Epidermal melanocyte (primary cell): ENCODE data around the gene F2RL1.
"Not testable (repeated sequence)": the region's sequence is repeated elsewhere in the genome, so short reads cannot be mapped to it uniquely, and the experiment has no call there.

Experiments used
- DNase-seq: peaks from one replicate; pipeline ENCODE4 v3.0.0; 2011; ENCODE audit warnings: low spot score; ENCODE audit not compliant: insufficient read length

The F2RL1 gene

GRCh38 chr5:76805821-76806505 lies 12.9 kb upstream of the F2RL1 start:
- peak; percentile 27 for DNase-seq

- DNase-seq = peak; percentile 15
Observed at GRCh38 chr5:76807296-76807695, 11.5 kb upstream of the F2RL1 start.

- DNase-seq = no peak
Observed at GRCh38 chr5:76808141-76808691, 10.6 kb upstream of the F2RL1 start.

GRCh38 chr5:76809141-76809540 lies 9.7 kb upstream of the F2RL1 start:
- peak; percentile 14 for DNase-seq

- no peak for DNase-seq
Observed at GRCh38 chr5:76810236-76810635, 8.6 kb upstream of the F2RL1 start.

- no peak for DNase-seq
Observed at GRCh38 chr5:76811214-76811613, 7.6 kb upstream of the F2RL1 start.

GRCh38 chr5:76812209-76812608 lies 6.6 kb upstream of the F2RL1 start:
- DNase-seq = not testable (repeated sequence)

- DNase-seq = peak; percentile 13
Observed at GRCh38 chr5:76813982-76814562, 4.8 kb upstream of the F2RL1 start.

GRCh38 chr5:76816110-76816831 lies 2.6 kb upstream of the F2RL1 start:
- no peak for DNase-seq

- no peak for DNase-seq
Observed at GRCh38 chr5:76819851-76820525, 1.2 kb downstream of the F2RL1 start.

- DNase-seq = no peak
Observed at GRCh38 chr5:76820526-76820890, 1.7 kb downstream of the F2RL1 start.

- no peak for DNase-seq
Observed at GRCh38 chr5:76821136-76821535, 2.3 kb downstream of the F2RL1 start.

GRCh38 chr5:76822105-76822731 lies 3.4 kb downstream of the F2RL1 start:
- not testable (repeated sequence) for DNase-seq

GRCh38 chr5:76826416-76826815 lies 7.6 kb downstream of the F2RL1 start:
- not testable (repeated sequence) for DNase-seq

GRCh38 chr5:76831110-76831452 lies 12.3 kb downstream of the F2RL1 start:
- DNase-seq = no peak

GRCh38 chr5:76836181-76836580 lies 17.4 kb downstream of the F2RL1 start:
- DNase-seq = no peak

GRCh38 chr5:76836585-76836984 lies 17.8 kb downstream of the F2RL1 start:
- DNase-seq = no peak

- DNase-seq = no peak
Observed at GRCh38 chr5:76838481-76839261, 19.8 kb downstream of the F2RL1 start.

GRCh38 chr5:76841361-76841760 lies 22.5 kb downstream of the F2RL1 start:
- DNase-seq = no peak

- DNase-seq = no peak
Observed at GRCh38 chr5:76845890-76846289, 27.1 kb downstream of the F2RL1 start.
